HepG2 (cell line): ENCODE results near the gene ANAPC1. TPM values are rescaled to one million over a fixed set of nuclear protein-coding genes. Genes with fewer than 3 reads are reported as not detected.

Experiments
- ATF7 ChIP-seq, 2 experiments: fragments of 450-650 bp in 1 of 2; sonication (generic) in 1 of 2; formaldehyde crosslinking in 1 of 2; IDR thresholded peaks; 2 replicates each; pipeline versions ENCODE4 v1.4.0 to v1.6.1; 2016 to 2020; ENCODE audit warnings: antibody characterized with exemption in 1 of 2, mild to moderate bottlenecking in 1 of 2, missing genetic modification reagents in 1 of 2
- ATRX ChIP-seq: sonication (generic); formaldehyde crosslinking; IDR thresholded peaks from 2 replicates; pipeline ENCODE4 v1.4.0; 2020; ENCODE audit warnings: missing genetic modification reagents, borderline replicate concordance
- FOXP1 ChIP-seq, 2 experiments: fragments of 450-650 bp in 1 of 2; IDR thresholded peaks; 2 replicates each; pipeline ENCODE4 v1.6.1; 2017 to 2018; ENCODE audit warnings: antibody characterized with exemption in 1 of 2
- HCFC1 ChIP-seq: fragments of 150-350 bp; IDR thresholded peaks from 2 replicates; pipeline ENCODE4 v1.6.1; 2014; ENCODE audit warnings: low read depth, low read length
- JUN ChIP-seq: sonication (generic); formaldehyde crosslinking; IDR thresholded peaks from 2 replicates; pipeline ENCODE4 v1.4.0; 2020; ENCODE audit warnings: mild to moderate bottlenecking, missing genetic modification reagents
- MAFG ChIP-seq: sonication (generic); formaldehyde crosslinking; IDR thresholded peaks from 2 replicates; pipeline ENCODE4 v1.5.1; 2020; ENCODE audit warnings: mild to moderate bottlenecking, missing genetic modification reagents
- MBD4 ChIP-seq: IDR thresholded peaks from 2 replicates; pipeline ENCODE4 v1.6.1; 2012; ENCODE audit warnings: low read length, inconsistent platforms, borderline replicate concordance
- RFX3 ChIP-seq: IDR thresholded peaks from 2 replicates; pipeline ENCODE4 v1.6.1; 2016; ENCODE audit warnings: missing biosample characterization, missing genetic modification reagents
- SATB2 ChIP-seq: sonication (generic); formaldehyde crosslinking; IDR thresholded peaks from 2 replicates; pipeline ENCODE4 v1.5.0; 2020; ENCODE audit warnings: missing genetic modification reagents
- ZFP90 ChIP-seq: sonication (generic); formaldehyde crosslinking; IDR thresholded peaks from 2 replicates; pipeline ENCODE4 v1.8.0; 2022; ENCODE audit warnings: missing genetic modification reagents, mild to moderate bottlenecking, inconsistent platforms, borderline replicate concordance
- ZGPAT ChIP-seq: IDR thresholded peaks from 2 replicates; pipeline ENCODE4 v1.6.1; 2016; ENCODE audit warnings: mild to moderate bottlenecking
- ZNF124 ChIP-seq: sonication (generic); formaldehyde crosslinking; IDR thresholded peaks from 2 replicates; pipeline ENCODE4 v1.4.0; 2020; ENCODE audit warnings: missing genetic modification reagents
- ZNF430 ChIP-seq: sonication (generic); formaldehyde crosslinking; IDR thresholded peaks from 2 replicates; pipeline ENCODE4 v1.9.0; 2021; ENCODE audit warnings: mild to moderate bottlenecking, missing genetic modification reagents
- ZNF687 ChIP-seq: sonication (generic); formaldehyde crosslinking; IDR thresholded peaks from 2 replicates; pipeline ENCODE4 v1.5.1; 2020; ENCODE audit warnings: mild to moderate bottlenecking, missing genetic modification reagents, moderate library complexity
- polyA plus RNA-seq, 8 experiments: library from polyadenylated mRNA; depleted of rRNA in 3 of 8; stranded (reverse) in 7 of 8; unstranded in 1 of 8; fragments of >200 nt; fragmentation: Illumina TruSeq in 4 of 8; extraction: Trizol in 4 of 8; gene quantifications; 2 replicates each; pipeline versions ENCODE4 v1.2.1 to v1.2.3, GENCODE V29; 2011 to 2016; ENCODE audit warnings: low read depth in 4 of 8, missing spikeins in 1 of 8, mixed read lengths in 1 of 8; ENCODE audit not compliant: insufficient read depth in 1 of 8
- total RNA-seq, 5 experiments: library from RNA; depleted of rRNA; stranded (reverse); fragments of >200 nt; fragmentation: Illumina TruSeq; extraction: Trizol; gene quantifications; 2 replicates each; pipeline ENCODE4 v1.2.3, GENCODE V29; 2016; ENCODE audit warnings: low read depth in 1 of 5
- TF ChIP-seq, protein P1 (sequence below): sonication (generic); formaldehyde crosslinking; IDR thresholded peaks from 2 replicates; pipeline ENCODE4 v1.9.0; 2022; ENCODE audit warnings: missing genetic modification reagents, mild to moderate bottlenecking, borderline replicate concordance
- TF ChIP-seq, protein P2 (sequence below): sonication (generic); formaldehyde crosslinking; conservative IDR thresholded peaks from 2 replicates; pipeline ENCODE4 v1.8.0; 2022; ENCODE audit warnings: low read depth, missing genetic modification reagents

Gene ANAPC1
- total and polyA plus RNA-seq, 2 of the 13 experiments (the other 11 are each of a cell fraction or from before 2014, with no cell fraction given): 50.0 to 89.7 TPM

GRCh38 chr2:111932841-111933291 is 48.9 kb upstream of the ANAPC1 start (continued):
- TF ChIP-seq HCFC1 (no peak), JUN (CRISPR knock-in tag) (no peak), MAFG (CRISPR knock-in tag) (no peak), ZGPAT (CRISPR knock-in tag) (no peak), ZFP90 (CRISPR knock-in tag) (no peak), ZNF430 (CRISPR knock-in tag) (no peak), SATB2 (CRISPR knock-in tag) (no peak), FOXP1 (IDR thresholded peaks at IDR 0.05) (no peak), FOXP1 (CRISPR knock-in tag; IDR thresholded peaks at IDR 0.05) (peak; percentile 28; the same call in 1 of the 2 replicates), ATF7 (IDR thresholded peaks at IDR 0.05) (no peak), ATF7 (CRISPR knock-in tag; IDR thresholded peaks at IDR 0.05) (no peak), ATRX (CRISPR knock-in tag) (no peak), MBD4 (no peak), RFX3 (no peak), ZNF687 (no peak), ZNF124 (CRISPR knock-in tag) (no peak)
- TF ChIP-seq, protein P1, sequence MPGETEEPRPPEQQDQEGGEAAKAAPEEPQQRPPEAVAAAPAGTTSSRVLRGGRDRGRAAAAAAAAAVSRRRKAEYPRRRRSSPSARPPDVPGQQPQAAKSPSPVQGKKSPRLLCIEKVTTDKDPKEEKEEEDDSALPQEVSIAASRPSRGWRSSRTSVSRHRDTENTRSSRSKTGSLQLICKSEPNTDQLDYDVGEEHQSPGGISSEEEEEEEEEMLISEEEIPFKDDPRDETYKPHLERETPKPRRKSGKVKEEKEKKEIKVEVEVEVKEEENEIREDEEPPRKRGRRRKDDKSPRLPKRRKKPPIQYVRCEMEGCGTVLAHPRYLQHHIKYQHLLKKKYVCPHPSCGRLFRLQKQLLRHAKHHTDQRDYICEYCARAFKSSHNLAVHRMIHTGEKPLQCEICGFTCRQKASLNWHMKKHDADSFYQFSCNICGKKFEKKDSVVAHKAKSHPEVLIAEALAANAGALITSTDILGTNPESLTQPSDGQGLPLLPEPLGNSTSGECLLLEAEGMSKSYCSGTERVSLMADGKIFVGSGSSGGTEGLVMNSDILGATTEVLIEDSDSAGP (CRISPR knock-in tag): no peak
- TF ChIP-seq, protein P2, sequence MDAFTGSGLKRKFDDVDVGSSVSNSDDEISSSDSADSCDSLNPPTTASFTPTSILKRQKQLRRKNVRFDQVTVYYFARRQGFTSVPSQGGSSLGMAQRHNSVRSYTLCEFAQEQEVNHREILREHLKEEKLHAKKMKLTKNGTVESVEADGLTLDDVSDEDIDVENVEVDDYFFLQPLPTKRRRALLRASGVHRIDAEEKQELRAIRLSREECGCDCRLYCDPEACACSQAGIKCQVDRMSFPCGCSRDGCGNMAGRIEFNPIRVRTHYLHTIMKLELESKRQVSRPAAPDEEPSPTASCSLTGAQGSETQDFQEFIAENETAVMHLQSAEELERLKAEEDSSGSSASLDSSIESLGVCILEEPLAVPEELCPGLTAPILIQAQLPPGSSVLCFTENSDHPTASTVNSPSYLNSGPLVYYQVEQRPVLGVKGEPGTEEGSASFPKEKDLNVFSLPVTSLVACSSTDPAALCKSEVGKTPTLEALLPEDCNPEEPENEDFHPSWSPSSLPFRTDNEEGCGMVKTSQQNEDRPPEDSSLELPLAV: no peak
